Hepatocyte (in vitro differentiated cells): ENCODE measurements around the gene HOXC4. TPM values are rescaled to one million over a fixed set of nuclear protein-coding genes. Genes with fewer than 3 reads are reported as not detected.

Experiments used
- DNase-seq: peaks from one replicate; pipeline ENCODE4 v3.0.0-alpha.2; 2016; ENCODE audit warnings: low spot score
- H2AFZ ChIP-seq: fragments of 200-600 bp; sonication (generic); 2 replicates; pipeline ENCODE4 v1.6.0; 2016; ENCODE audit warnings: antibody characterized with exemption, mild to moderate bottlenecking
- H3K27ac ChIP-seq: fragments of 200-600 bp; sonication (generic); 2 replicates; pipeline ENCODE4 v1.5.1; 2016; ENCODE audit warnings: mild to moderate bottlenecking
- H3K27me3 ChIP-seq: fragments of 200-600 bp; sonication (generic); 2 replicates; pipeline ENCODE4 v1.6.1; 2016
- H3K36me3 ChIP-seq: fragments of 200-600 bp; sonication (generic); replicated peaks from 2 replicates; pipeline ENCODE4 v1.5.1; 2016; ENCODE audit warnings: low read depth; ENCODE audit not compliant: insufficient read depth
- H3K4me1 ChIP-seq: fragments of 200-600 bp; sonication (generic); 2 replicates; pipeline ENCODE4 v1.5.1; 2016; ENCODE audit warnings: mild to moderate bottlenecking, moderate library complexity; ENCODE audit not compliant: insufficient read depth
- H3K4me2 ChIP-seq: fragments of 200-600 bp; sonication (generic); 2 replicates; pipeline ENCODE4 v1.6.0; 2016
- H3K4me3 ChIP-seq: fragments of 200-600 bp; sonication (generic); 2 replicates; pipeline ENCODE4 v1.5.1; 2016; ENCODE audit warnings: mild to moderate bottlenecking
- H3K79me2 ChIP-seq: fragments of 200-600 bp; sonication (generic); 2 replicates; pipeline ENCODE4 v1.6.0; 2017; ENCODE audit warnings: mild to moderate bottlenecking
- H3K9me2 ChIP-seq: fragments of 200-600 bp; sonication (generic); replicated peaks from 2 replicates; pipeline ENCODE4 v1.6.0; 2017; ENCODE audit warnings: mild to moderate bottlenecking; ENCODE audit not compliant: insufficient read depth
- H3K9me3 ChIP-seq: fragments of 200-600 bp; sonication (generic); 2 replicates; pipeline ENCODE4 v1.5.1; 2016; ENCODE audit warnings: low read depth, mild to moderate bottlenecking
- H4K20me1 ChIP-seq: fragments of 200-600 bp; sonication (generic); 2 replicates; pipeline ENCODE4 v1.6.0; 2016; ENCODE audit warnings: mild to moderate bottlenecking; ENCODE audit not compliant: insufficient read depth, poor library complexity, severe bottlenecking
- CTCF ChIP-seq: fragments of 200-600 bp; sonication (generic); IDR thresholded peaks from 2 replicates; pipeline ENCODE4 v1.5.1; 2016; ENCODE audit warnings: antibody characterized with exemption, mild to moderate bottlenecking; ENCODE audit not compliant: poor library complexity
- EZH2 ChIP-seq: fragments of 200-600 bp; sonication (generic); IDR thresholded peaks from 2 replicates; pipeline ENCODE4 v1.6.1; 2016; ENCODE audit warnings: antibody characterized with exemption, mild to moderate bottlenecking, borderline replicate concordance
- EZH2phosphoT487 ChIP-seq: fragments of 200-600 bp; sonication (generic); IDR thresholded peaks from one replicate; pipeline ENCODE4 v1.6.1; 2018; ENCODE audit warnings: antibody characterized with exemption, mild to moderate bottlenecking, low read depth, moderate library complexity; ENCODE audit not compliant: unreplicated experiment, severe bottlenecking
- WGBS: methylation state at CpG from one replicate; pipeline ENCODE4 v1.1.6; 2016; ENCODE audit warnings: low lambda C conversion rate; ENCODE audit errors: missing lambda C conversion rate; 5-methylcytosine and 5-hydroxymethylcytosine counted together
- polyA plus RNA-seq: library from polyadenylated mRNA; unstranded; fragments of >200 nt; fragmentation: Nextera tagmentation; extraction: Ambion mirVana; gene quantifications from 2 replicates; pipeline ENCODE4 v1.2.1, GENCODE V29; 2016
- total RNA-seq: library from RNA; depleted of rRNA; stranded (reverse); fragments of >200 nt; gene quantifications from 2 replicates; pipeline ENCODE4 v1.2.3, GENCODE V29; 2014

Gene HOXC4
- total and polyA plus RNA-seq, 2 experiments from 2014 or later, result 2.1 to 4.4 TPM

- no peak for DNase-seq
- Histone ChIP-seq H2AFZ (no peak overlapping the region), H3K4me1 (peaks cover 26% of the 10 kb centered on the region), H3K27me3 (peaks cover 76% of the 10 kb centered on the region), H3K27ac (no peak overlapping the region), H3K9me2 (no peaks in the 10 kb centered on the region), H3K4me3 (no peak overlapping the region), H3K36me3 (no peaks in the 10 kb centered on the region), H3K9me3 (no peaks in the 10 kb centered on the region), H4K20me1 (no peaks in the 10 kb centered on the region), H3K79me2 (no peaks in the 10 kb centered on the region), H3K4me2 (no peak overlapping the region)
- WGBS, result 75% methylated on average over 14 of the region's 14 CpGs
- TF ChIP-seq CTCF, result no peak
- no peak for TF ChIP-seq EZH2
- TF ChIP-seq EZH2phosphoT487, result no peak
These were observed 16.8 kb upstream of the HOXC4 start for GRCh38 chr12:54036620-54037359.

DNA sequence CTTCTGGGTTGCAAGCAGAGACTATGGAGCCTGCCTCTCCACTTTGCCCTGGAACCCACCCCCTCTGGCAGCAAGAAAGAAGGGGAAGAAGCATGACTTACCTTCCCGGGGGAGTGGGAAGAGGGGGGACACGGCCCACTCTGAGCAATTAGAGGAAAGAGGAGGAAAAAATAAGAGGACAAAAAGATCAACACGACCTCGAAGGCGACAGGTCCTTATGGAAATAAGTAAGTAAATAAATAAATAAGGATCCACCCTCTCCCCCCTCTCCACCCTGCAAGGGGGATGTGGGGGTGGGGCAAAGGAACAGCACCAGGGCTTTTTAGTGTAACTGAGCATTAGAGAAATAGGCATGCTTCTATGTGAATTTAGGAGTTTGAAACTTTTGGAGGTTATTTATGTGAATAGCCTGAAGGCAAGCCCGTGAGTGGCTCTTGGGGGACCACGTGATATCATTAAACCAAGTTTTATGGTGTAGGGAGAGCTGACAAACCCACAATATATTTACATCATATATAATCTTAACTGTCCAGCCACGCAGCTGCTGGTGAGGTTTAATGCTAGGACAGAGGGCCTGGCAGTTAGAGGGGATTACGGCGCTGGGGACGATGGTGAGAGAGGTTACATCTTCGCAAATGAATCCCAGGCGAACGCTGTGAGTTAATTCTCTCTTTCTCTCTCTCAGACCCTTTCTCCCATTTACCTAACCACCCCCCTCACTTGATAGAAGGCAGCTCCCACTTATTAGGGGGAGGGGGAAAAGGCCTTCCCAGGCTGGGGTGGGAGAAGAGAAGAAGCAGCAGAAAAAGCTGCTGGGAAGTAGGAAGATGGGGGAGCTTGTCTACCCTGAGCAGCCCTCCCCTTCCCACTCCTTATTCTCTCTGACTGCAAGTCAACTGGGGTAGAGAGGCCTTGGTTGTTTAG lies 16.0 kb upstream of the HOXC4 start:
- H3K79me2 ChIP-seq, result no peaks in the 10 kb centered on the region
- no peak for TF ChIP-seq EZH2phosphoT487
- TF ChIP-seq CTCF, result no peak
- TF ChIP-seq EZH2, result no peak
- peaks cover 26% of the 10 kb centered on the region for H3K4me1 ChIP-seq
- H3K27me3 ChIP-seq, result peaks cover 77% of the 10 kb centered on the region
- H3K9me3 ChIP-seq, result no peaks in the 10 kb centered on the region
- no peak for DNase-seq
- H4K20me1 ChIP-seq, result no peaks in the 10 kb centered on the region
- WGBS, result 51% methylated on average over 14 of the region's 14 CpGs
- H2AFZ ChIP-seq, result no peak overlapping the region
- H3K4me2 ChIP-seq, result no peak overlapping the region
- H3K9me2 ChIP-seq, result no peaks in the 10 kb centered on the region
- H3K4me3 ChIP-seq, result no peak overlapping the region
- no peaks in the 10 kb centered on the region for H3K36me3 ChIP-seq
- H3K27ac ChIP-seq, result no peak overlapping the region

GRCh38 chr12:54038284-54038870 lies 15.3 kb upstream of the HOXC4 start:
- WGBS, result 61% methylated on average over 5 of the region's 5 CpGs
- no peak overlapping the region for H3K4me2 ChIP-seq
- no peaks in the 10 kb centered on the region for H3K9me3 ChIP-seq
- H3K9me2 ChIP-seq, result no peaks in the 10 kb centered on the region
- no peak overlapping the region for H3K27ac ChIP-seq
- H3K27me3 ChIP-seq, result peaks cover 83% of the 10 kb centered on the region
- no peaks in the 10 kb centered on the region for H3K36me3 ChIP-seq
- peaks cover 19% of the 10 kb centered on the region for H3K4me1 ChIP-seq
- no peaks in the 10 kb centered on the region for H4K20me1 ChIP-seq
- TF ChIP-seq EZH2 (no peak), EZH2phosphoT487 (no peak), CTCF (no peak)
- no peak overlapping the region for H2AFZ ChIP-seq
- no peaks in the 10 kb centered on the region for H3K79me2 ChIP-seq
- H3K4me3 ChIP-seq, result no peak overlapping the region
- no peak for DNase-seq
